HepG2 (cell line): Measurements from ENCODE around the gene ARL2. TPM values are rescaled to one million over a fixed set of nuclear protein-coding genes. Genes with fewer than 3 reads are reported as not detected.
A peak's percentile ranks its signal among the peaks of the same experiment; 100 is the strongest.

Experiments used
- ATAC-seq: fragments of 200-7000 bp; cut with Tn5 transposase; 3 replicates; pipeline ENCODE4 v1.9.1; 2020; ENCODE audit warnings: mild to moderate bottlenecking, moderate library complexity
- BruUV-seq: library from RNA; stranded (reverse); fragments of 400-500 nt; replicated peaks from 2 replicates; lab custom pipeline; 2021; lab: Mats Ljungman, UMichigan
- CTCF ChIA-PET: fragments of 300-600 bp; formaldehyde crosslinking; extraction: SDS; loops from one replicate; lab custom pipeline; 2021; ENCODE audit warnings: low total read pairs, inconsistent platforms, low intra/inter-chr PET ratio; lab: Yijun Ruan, JAX
- POLR2A ChIA-PET: fragments of 350-600 bp; sonication (Branson Sonifier 250); formaldehyde crosslinking; loops from one replicate; lab custom pipeline; 2020; ENCODE audit warnings: antibody characterized with exemption, inconsistent platforms; lab: Yijun Ruan, JAX
- DNase-seq: peaks from one replicate; pipeline ENCODE4 v3.0.0-alpha.2; 2015; ENCODE audit warnings: low spot score
- FAIRE-seq: peaks from 3 replicates; lab custom pipeline; 2011; peaks lifted over from hg19 to GRCh38; lab: Jason Lieb, UNC
- H2AFZ ChIP-seq: one replicate; pipeline ENCODE4 v1.6.1; 2011; ENCODE audit warnings: low read length, inconsistent platforms
- H3K27ac ChIP-seq: fragments of 300-600 bp; 3 replicates; pipeline ENCODE4 v1.8.0; 2011; ENCODE audit warnings: mixed run types, mild to moderate bottlenecking, mixed read lengths, low read length, inconsistent platforms; ENCODE audit not compliant: insufficient read depth; ENCODE audit errors: extremely low read length
- H3K27me3 ChIP-seq, 2 experiments: fragments of 200-600 bp in 1 of 2; 2 replicates in 1 of 2; 3 replicates in 1 of 2; pipeline versions ENCODE4 v1.6.0 to v1.8.0; 2011; ENCODE audit warnings: low read length in 2 of 2, mild to moderate bottlenecking in 2 of 2, moderate library complexity in 2 of 2, inconsistent platforms in 1 of 2; ENCODE audit not compliant: insufficient read depth in 2 of 2, control insufficient read depth in 1 of 2
- H3K36me3 ChIP-seq, 2 experiments: fragments of 200-600 bp in 1 of 2; replicated peaks in 1 of 2; 2 replicates in 1 of 2; 3 replicates in 1 of 2; pipeline versions ENCODE4 v1.5.1 to v1.8.0; 2011; ENCODE audit warnings: low read length in 2 of 2, inconsistent platforms in 1 of 2; ENCODE audit not compliant: insufficient read depth in 2 of 2, control insufficient read depth in 1 of 2
- H3K4me1 ChIP-seq: 2 replicates; pipeline ENCODE4 v1.5.1; 2012; ENCODE audit warnings: low read length, inconsistent platforms; ENCODE audit not compliant: insufficient read depth
- H3K4me2 ChIP-seq: 2 replicates; pipeline ENCODE4 v1.6.0; 2011; ENCODE audit warnings: low read depth, low read length, inconsistent platforms
- H3K4me3 ChIP-seq, 3 experiments: fragments of 200-600 bp in 1 of 3; sonication (generic), shearing (Covaris generic) in 1 of 3; replicated peaks in 1 of 3; 2 replicates each; pipeline ENCODE4 v1.5.1; 2011 to 2016; ENCODE audit warnings: low read length in 3 of 3, inconsistent platforms in 2 of 3, low read depth in 2 of 3, mild to moderate bottlenecking in 2 of 3, control low read depth in 1 of 3, mixed read lengths in 1 of 3; ENCODE audit not compliant: insufficient read depth in 1 of 3
- H3K79me2 ChIP-seq: one replicate; pipeline ENCODE4 v1.6.1; 2011; ENCODE audit warnings: low read length, inconsistent platforms; ENCODE audit not compliant: insufficient read depth
- H3K9ac ChIP-seq: 2 replicates; pipeline ENCODE4 v1.6.0; 2011; ENCODE audit warnings: mild to moderate bottlenecking, low read depth, low read length, inconsistent platforms; ENCODE audit not compliant: insufficient read depth
- H3K9me3 ChIP-seq: 2 replicates; pipeline ENCODE4 v1.5.1; 2012; ENCODE audit warnings: mild to moderate bottlenecking, low read length
- H4K20me1 ChIP-seq: 2 replicates; pipeline ENCODE4 v1.6.0; 2011; ENCODE audit warnings: inconsistent platforms, mild to moderate bottlenecking, low read length, moderate library complexity; ENCODE audit not compliant: insufficient read depth
- SP1 ChIP-seq, 2 experiments: fragments of 450-650 bp in 1 of 2; sonication (generic) in 1 of 2; formaldehyde crosslinking in 1 of 2; IDR thresholded peaks; 2 replicates each; pipeline versions ENCODE4 v1.4.0 to v1.6.1; 2016 to 2020; ENCODE audit warnings: missing genetic modification reagents in 1 of 2
- TFAP4 ChIP-seq: sonication (generic); IDR thresholded peaks from 2 replicates; pipeline ENCODE4 v1.6.1; 2016; ENCODE audit warnings: low read depth, borderline replicate concordance
- THAP9 ChIP-seq: sonication (generic); formaldehyde crosslinking; IDR thresholded peaks from 2 replicates; pipeline ENCODE4; 2020; ENCODE audit warnings: missing genetic modification reagents, mild to moderate bottlenecking, borderline replicate concordance
- TRIM24 ChIP-seq: sonication (generic); formaldehyde crosslinking; IDR thresholded peaks from 2 replicates; pipeline ENCODE4 v1.8.0; 2022; ENCODE audit warnings: mild to moderate bottlenecking, missing genetic modification reagents
- YEATS4 ChIP-seq: sonication (generic); formaldehyde crosslinking; IDR thresholded peaks from 2 replicates; pipeline ENCODE4 v1.4.0; 2020; ENCODE audit warnings: missing genetic modification reagents, borderline replicate concordance
- ZGPAT ChIP-seq: IDR thresholded peaks from 2 replicates; pipeline ENCODE4 v1.6.1; 2016; ENCODE audit warnings: mild to moderate bottlenecking
- ZNF549 ChIP-seq: sonication (generic); formaldehyde crosslinking; IDR thresholded peaks from 2 replicates; pipeline ENCODE4 v1.5.0; 2020; ENCODE audit warnings: missing genetic modification reagents
- ZNF629 ChIP-seq: sonication (generic); formaldehyde crosslinking; conservative IDR thresholded peaks from 2 replicates; pipeline ENCODE4 v1.5.0; 2020; ENCODE audit warnings: missing genetic modification reagents
- ZNF670 ChIP-seq: sonication (generic); formaldehyde crosslinking; IDR thresholded peaks from 2 replicates; pipeline ENCODE4 v1.8.0; 2022; ENCODE audit warnings: mild to moderate bottlenecking, missing genetic modification reagents, borderline replicate concordance
- ZNF75D ChIP-seq: sonication (generic); formaldehyde crosslinking; IDR thresholded peaks from 2 replicates; pipeline ENCODE4 v1.8.1; 2023; ENCODE audit warnings: missing genetic modification reagents, mild to moderate bottlenecking, borderline replicate concordance
- WGBS: methylation state at CpG from one replicate; pipeline ENCODE4 v1.1.6; 2017; ENCODE audit warnings: low lambda C conversion rate; 5-methylcytosine and 5-hydroxymethylcytosine counted together
- in situ Hi-C: cut with HindIII; loops from 2 replicates; pipeline ENCODE4 v1.10.0; 2017; ENCODE audit warnings: low pct_unique_long_range_greater_than_20kb; ENCODE audit not compliant: extremely low pct_ligation_motif_present
- intact Hi-C: fragments of 100-400 bp; cut with micrococcal nuclease; formaldehyde crosslinking; loops from one replicate; pipeline ENCODE4 v1.10.0; 2022; ENCODE audit not compliant: unreplicated experiment
- polyA plus RNA-seq, 8 experiments: library from polyadenylated mRNA; depleted of rRNA in 3 of 8; stranded (reverse) in 7 of 8; unstranded in 1 of 8; fragments of >200 nt; fragmentation: Illumina TruSeq in 4 of 8; extraction: Trizol in 4 of 8; gene quantifications; 2 replicates each; pipeline versions ENCODE4 v1.2.1 to v1.2.3, GENCODE V29; 2011 to 2016; ENCODE audit warnings: low read depth in 4 of 8, missing spikeins in 1 of 8, mixed read lengths in 1 of 8; ENCODE audit not compliant: insufficient read depth in 1 of 8
- total RNA-seq, 5 experiments: library from RNA; depleted of rRNA; stranded (reverse); fragments of >200 nt; fragmentation: Illumina TruSeq; extraction: Trizol; gene quantifications; 2 replicates each; pipeline ENCODE4 v1.2.3, GENCODE V29; 2016; ENCODE audit warnings: low read depth in 1 of 5
- TF ChIP-seq, protein P1 (sequence below): sonication (generic); formaldehyde crosslinking; IDR thresholded peaks from 2 replicates; pipeline ENCODE4 v1.5.1; 2020; ENCODE audit warnings: mild to moderate bottlenecking, missing genetic modification reagents, moderate library complexity

ARL2 gene
- total and polyA plus RNA-seq, 2 of the 13 experiments (the other 11 are each of a cell fraction or from before 2014, with no cell fraction given) = 82.9 to 84.4 TPM

DNA sequence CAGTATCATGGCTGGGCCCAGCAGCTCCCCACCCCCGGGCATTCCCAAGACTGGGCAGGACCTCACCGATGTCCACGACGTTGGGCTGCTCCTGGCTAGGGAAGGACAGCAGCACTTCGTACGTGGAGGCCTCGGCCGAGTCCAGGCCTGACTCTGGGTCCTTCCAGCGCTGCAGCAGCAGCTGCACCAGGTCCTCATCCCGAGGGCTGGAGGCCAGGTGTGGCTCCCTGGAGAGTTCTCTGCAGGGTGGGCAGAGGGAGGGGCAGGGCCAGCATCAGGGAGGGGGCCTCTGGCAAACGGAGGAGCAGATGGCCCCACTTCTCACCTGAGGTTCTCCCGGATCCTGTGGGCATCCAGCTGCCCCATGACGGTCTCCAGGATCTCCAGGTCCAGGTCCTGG, 44.1 kb downstream of the ARL2 start:
- BruUV-seq = no TSS peak
- no peaks in the 10 kb centered on the region for H4K20me1 ChIP-seq
- no peaks in the 10 kb centered on the region for H3K79me2 ChIP-seq
- peak overlapping the region; percentile 32 to 75 (median 57); a peak in 5 of 6 replicates for H3K4me3 ChIP-seq
- H3K27ac ChIP-seq = peak overlapping the region; percentile 24
- H3K27me3 ChIP-seq = no peaks in the 10 kb centered on the region
- peaks cover 61% of the 10 kb centered on the region for H3K4me1 ChIP-seq
- H3K9me3 ChIP-seq = no peaks in the 10 kb centered on the region
- no peak for FAIRE-seq
- peak overlapping the region; percentile 42 for H3K9ac ChIP-seq
- peak; percentile 64 for ATAC-seq
- no peaks in the 10 kb centered on the region for H3K36me3 ChIP-seq
- WGBS = no CpG with 5 or more reads among the region's 13 CpGs
- H2AFZ ChIP-seq = no peak overlapping the region
- in situ Hi-C loops (no loop called here), intact Hi-C loops (no loop called here)
- ChIA-PET CTCF (no interaction called here), POLR2A (interaction anchor here (0.6 to 4.1 kb wide), 11 partner anchors 9 to 112 kb away, joined by 3 to 39 read pairs (median 6); partner anchors contain the start of genes ARL2, FAU, MRPL49 and SAC3D1)
- DNase-seq = no peak
- peak overlapping the region; percentile 82 for H3K4me2 ChIP-seq
- no peak for TF ChIP-seq ZGPAT
- no peak for TF ChIP-seq ZNF75D (CRISPR knock-in tag)
- TF ChIP-seq, protein P1, sequence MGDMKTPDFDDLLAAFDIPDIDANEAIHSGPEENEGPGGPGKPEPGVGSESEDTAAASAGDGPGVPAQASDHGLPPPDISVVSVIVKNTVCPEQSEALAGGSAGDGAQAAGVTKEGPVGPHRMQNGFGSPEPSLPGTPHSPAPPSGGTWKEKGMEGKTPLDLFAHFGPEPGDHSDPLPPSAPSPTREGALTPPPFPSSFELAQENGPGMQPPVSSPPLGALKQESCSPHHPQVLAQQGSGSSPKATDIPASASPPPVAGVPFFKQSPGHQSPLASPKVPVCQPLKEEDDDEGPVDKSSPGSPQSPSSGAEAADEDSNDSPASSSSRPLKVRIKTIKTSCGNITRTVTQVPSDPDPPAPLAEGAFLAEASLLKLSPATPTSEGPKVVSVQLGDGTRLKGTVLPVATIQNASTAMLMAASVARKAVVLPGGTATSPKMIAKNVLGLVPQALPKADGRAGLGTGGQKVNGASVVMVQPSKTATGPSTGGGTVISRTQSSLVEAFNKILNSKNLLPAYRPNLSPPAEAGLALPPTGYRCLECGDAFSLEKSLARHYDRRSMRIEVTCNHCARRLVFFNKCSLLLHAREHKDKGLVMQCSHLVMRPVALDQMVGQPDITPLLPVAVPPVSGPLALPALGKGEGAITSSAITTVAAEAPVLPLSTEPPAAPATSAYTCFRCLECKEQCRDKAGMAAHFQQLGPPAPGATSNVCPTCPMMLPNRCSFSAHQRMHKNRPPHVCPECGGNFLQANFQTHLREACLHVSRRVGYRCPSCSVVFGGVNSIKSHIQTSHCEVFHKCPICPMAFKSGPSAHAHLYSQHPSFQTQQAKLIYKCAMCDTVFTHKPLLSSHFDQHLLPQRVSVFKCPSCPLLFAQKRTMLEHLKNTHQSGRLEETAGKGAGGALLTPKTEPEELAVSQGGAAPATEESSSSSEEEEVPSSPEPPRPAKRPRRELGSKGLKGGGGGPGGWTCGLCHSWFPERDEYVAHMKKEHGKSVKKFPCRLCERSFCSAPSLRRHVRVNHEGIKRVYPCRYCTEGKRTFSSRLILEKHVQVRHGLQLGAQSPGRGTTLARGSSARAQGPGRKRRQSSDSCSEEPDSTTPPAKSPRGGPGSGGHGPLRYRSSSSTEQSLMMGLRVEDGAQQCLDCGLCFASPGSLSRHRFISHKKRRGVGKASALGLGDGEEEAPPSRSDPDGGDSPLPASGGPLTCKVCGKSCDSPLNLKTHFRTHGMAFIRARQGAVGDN (CRISPR knock-in tag) = peak; percentile 80
- TF ChIP-seq ZNF549 (CRISPR knock-in tag) = no peak
- no peak for TF ChIP-seq ZNF670 (CRISPR knock-in tag)
- no peak for TF ChIP-seq TFAP4
- TF ChIP-seq TRIM24 = no peak
- TF ChIP-seq YEATS4 (CRISPR knock-in tag) = 0 out of 2 replicates have a peak, but pooled peaks have one; percentile 13
- TF ChIP-seq ZNF629 (CRISPR knock-in tag) = no peak
- no peak for TF ChIP-seq THAP9 (CRISPR knock-in tag)
- TF ChIP-seq SP1 (IDR thresholded peaks at IDR 0.05) = no peak
- TF ChIP-seq SP1 (CRISPR knock-in tag; IDR thresholded peaks at IDR 0.05) = no peak
